Heart right ventricle (tissue), 16 donors: ENCODE results near the gene FERMT2. TPM values are rescaled to one million over a fixed set of nuclear protein-coding genes. Genes with fewer than 3 reads are reported as not detected.

Experiments used
- ATAC-seq, 8 donors: fragments of 200-7000 bp; cut with Tn5 transposase; one replicate each; pipeline ENCODE4 v1.9.1; 2020; ENCODE audit warnings: mild to moderate bottlenecking in 8 of 8, moderate library complexity in 8 of 8, moderate number of reproducible peaks in 1 of 8
- DNase-seq, 2 donors: peaks; one replicate each; pipeline ENCODE4 v3.0.0-alpha.2; 2020
- H3K27ac ChIP-seq, 10 donors: fragments of 200-600 bp; sonication (generic) in 2 of 10; one replicate each; pipeline versions ENCODE4 v1.5.0 to v1.8.0; 2020 to 2022; ENCODE audit warnings: mild to moderate bottlenecking in 3 of 10
- H3K27me3 ChIP-seq, 7 donors: fragments of 200-600 bp; one replicate each; pipeline ENCODE4 v1.8.0; 2021 to 2022; ENCODE audit warnings: mild to moderate bottlenecking in 2 of 7
- H3K36me3 ChIP-seq, 9 donors: fragments of 200-600 bp; sonication (generic) in 1 of 9; one replicate each; pipeline versions ENCODE4 v1.5.0 to v1.8.0; 2020 to 2022; ENCODE audit warnings: mild to moderate bottlenecking in 2 of 9
- H3K4me1 ChIP-seq, 9 donors: fragments of 200-600 bp; sonication (generic) in 1 of 9; one replicate each; pipeline versions ENCODE4 v1.5.0 to v1.8.0; 2020 to 2022; ENCODE audit warnings: mild to moderate bottlenecking in 4 of 9
- H3K4me3 ChIP-seq, 10 donors: fragments of 200-600 bp; sonication (generic) in 2 of 10; one replicate each; pipeline versions ENCODE4 v1.5.0 to v1.8.0; 2020 to 2022; ENCODE audit warnings: mild to moderate bottlenecking in 7 of 10, moderate library complexity in 2 of 10
- H3K9me3 ChIP-seq, 11 donors: fragments of 200-600 bp in 10 of 11; sonication (generic) in 2 of 11; one replicate each; pipeline versions ENCODE4 v1.5.0 to v1.8.0; 2013 to 2022; ENCODE audit warnings: mild to moderate bottlenecking in 2 of 11, control low read depth in 1 of 11, moderate library complexity in 1 of 11
- WGBS, 2 donors: extraction: QIAGEN DNeasy Blood & Tissue Kit; methylation state at CpG; one replicate each; pipeline ENCODE4 v1.1.7; 2013; ENCODE audit warnings: inconsistent platforms in 1 of 2; 5-methylcytosine and 5-hydroxymethylcytosine counted together
- intact Hi-C, 10 donors: fragments of 100-400 bp; cut with DNase I; formaldehyde crosslinking; loops; one replicate each; pipeline versions ENCODE4 v1.11.1 to v1.14.2; 2022
- polyA plus RNA-seq, 2 donors: library from polyadenylated mRNA; stranded (reverse); fragments of 200-250 nt; gene quantifications; one replicate each; pipeline ENCODE4 v1.2.3, GENCODE V29; 2013
- total RNA-seq, 10 donors: library from RNA; stranded (reverse); fragmentation: NEBNext Ultra II Directional in 3 of 10; extraction: Animal tissue kit (Norgen Biotek cat#: 25700) in 3 of 10; gene quantifications; one replicate each; pipeline versions ENCODE4 v1.2.1 to v1.2.4, GENCODE V29; 2021 to 2023
- TF ChIP-seq, protein P1 (sequence below), 9 donors: fragments of 200-600 bp; sonication (generic) in 2 of 9; IDR thresholded peaks; one replicate each; pipeline versions ENCODE4 v1.5.0 to v1.8.0; 2021 to 2022; ENCODE audit warnings: antibody characterized with exemption in 9 of 9, mild to moderate bottlenecking in 5 of 9, moderate library complexity in 1 of 9
- donor health status: Arrhythmogenic right ventricular cardiomyopathy.
- donor health status: ischemic (EF 13 %, LVEDD 7.1; RV severe dilation, severe dysfunction).
- donor health status: healthy with polysubstance abuse.
- donor health status: DM: no; HTN: yes; CAD: no.
- donor health status: DM: no; HTN: no; CAD: no.
- donor health status: ischemic (EF 25% LVEDD 6.9; RV normal size, moderate dysfunction).
- donor health status: ischemic (EF 25% LVEDD 5.7; RV mildly dilated, moderate dysfunction).
- donor health status: healthy.
- donor health status: DM: yes; HTN: yes; CAD: no.
- donor health status: Ischemic cardiomyopathy.
- donor health status: ischemic (EF 35%, LVEDD 5.7; RV mildly dilated, moderate dysfunction).
- donor health status: nonischemic (EF 11% LVEDD 7.7; RV severe dilation, severe dysfunction).
- donor health status: DM: yes; HTN: yes; CAD: no.
- donor health status: PGD.
- donor health status: ischemic (EF 29% LVEDD 5.4; RV normal size, mild dysfunction).
- donor health status: nonischemic (EF 23%, LVEDD 6.1; RV moderate dilation, normal function).

FERMT2 gene
- total and polyA plus RNA-seq, 12 donors: 45.7 to 175 (median 111) TPM

- ATAC-seq: no peak
- peaks cover 11 to 88% (median 55%) of the 10 kb centered on the region in 9 donors for H3K4me1 ChIP-seq
Measured at GRCh38 chr14:52907949-52908348, 42.9 kb downstream of the FERMT2 start.

DNA sequence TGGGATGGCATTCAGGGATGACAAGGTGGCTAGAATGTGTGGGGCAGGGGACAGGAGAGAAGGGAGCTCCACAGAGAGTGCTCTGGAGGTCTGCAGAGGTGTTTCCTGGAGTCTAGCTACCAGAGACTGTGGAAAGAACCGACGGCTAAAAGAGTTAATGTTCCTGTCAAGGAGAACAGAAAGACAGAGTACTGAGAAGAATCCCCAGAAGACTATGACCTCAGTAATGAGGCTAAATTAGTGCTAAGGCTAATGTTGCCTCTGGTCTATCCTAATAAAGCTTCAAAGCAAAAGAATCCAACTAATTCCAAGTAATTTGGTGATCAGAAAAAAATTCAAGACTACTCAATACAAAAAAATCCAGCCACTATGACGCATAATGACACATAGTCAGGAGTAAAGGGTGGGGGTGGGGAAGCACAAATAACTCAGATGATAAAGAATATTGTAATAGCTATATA is 44.7 kb downstream of the FERMT2 start:
- Histone ChIP-seq H3K4me1 (peaks cover 11 to 88% (median 48%) of the 10 kb centered on the region in 9 donors), H3K9me3 (no peaks in the 10 kb centered on the region), H3K4me3 (no peak overlapping the region), H3K27me3 (no peaks in the 10 kb centered on the region), H3K36me3 (peaks cover 0 to 32% (median 8%) of the 10 kb centered on the region in 9 donors), H3K27ac (peak overlapping the region in 4 of 10 donors; percentile 3 to 53 (median 38))
- ATAC-seq (peak in 6 of 8 donors; percentile 16 to 57 (median 40)), DNase-seq (no peak)
- TF ChIP-seq, protein P1, sequence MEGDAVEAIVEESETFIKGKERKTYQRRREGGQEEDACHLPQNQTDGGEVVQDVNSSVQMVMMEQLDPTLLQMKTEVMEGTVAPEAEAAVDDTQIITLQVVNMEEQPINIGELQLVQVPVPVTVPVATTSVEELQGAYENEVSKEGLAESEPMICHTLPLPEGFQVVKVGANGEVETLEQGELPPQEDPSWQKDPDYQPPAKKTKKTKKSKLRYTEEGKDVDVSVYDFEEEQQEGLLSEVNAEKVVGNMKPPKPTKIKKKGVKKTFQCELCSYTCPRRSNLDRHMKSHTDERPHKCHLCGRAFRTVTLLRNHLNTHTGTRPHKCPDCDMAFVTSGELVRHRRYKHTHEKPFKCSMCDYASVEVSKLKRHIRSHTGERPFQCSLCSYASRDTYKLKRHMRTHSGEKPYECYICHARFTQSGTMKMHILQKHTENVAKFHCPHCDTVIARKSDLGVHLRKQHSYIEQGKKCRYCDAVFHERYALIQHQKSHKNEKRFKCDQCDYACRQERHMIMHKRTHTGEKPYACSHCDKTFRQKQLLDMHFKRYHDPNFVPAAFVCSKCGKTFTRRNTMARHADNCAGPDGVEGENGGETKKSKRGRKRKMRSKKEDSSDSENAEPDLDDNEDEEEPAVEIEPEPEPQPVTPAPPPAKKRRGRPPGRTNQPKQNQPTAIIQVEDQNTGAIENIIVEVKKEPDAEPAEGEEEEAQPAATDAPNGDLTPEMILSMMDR (IDR thresholded peaks at IDR 0.05): no peak
- intact Hi-C loops: loop anchor here in 1 of 10 donors (5.0 kb wide), 1 partner anchor 46 kb away; the partner anchor contains the start of gene FERMT2
- WGBS, 2 donors: 41 to 56% methylated on average over 3 of the region's 3 CpGs

More at GRCh38 chr14:52907949-52908348, 42.9 kb downstream of the FERMT2 start:
- TF ChIP-seq, protein P1 (IDR thresholded peaks at IDR 0.05): no peak
- intact Hi-C loops: loop anchor here in 1 of 10 donors (5.0 kb wide), 1 partner anchor 44 kb away; the partner anchor contains the start of gene FERMT2
- DNase-seq: no peak
- H3K36me3 ChIP-seq: peaks cover 0 to 23% (median 0%) of the 10 kb centered on the region in 9 donors
- WGBS, 2 donors: 82 to 83% methylated on average over 5 of the region's 5 CpGs
- H3K9me3 ChIP-seq: no peaks in the 10 kb centered on the region
- H3K27ac ChIP-seq: peak overlapping the region in 1 of 10 donors; percentile 6
- no peak overlapping the region for H3K4me3 ChIP-seq
- H3K27me3 ChIP-seq: no peaks in the 10 kb centered on the region

- intact Hi-C loops: no loop called here
- no peak overlapping the region for H3K4me3 ChIP-seq
- peaks cover 8 to 74% (median 36%) of the 10 kb centered on the region in 9 donors for H3K4me1 ChIP-seq
- TF ChIP-seq, protein P1 (IDR thresholded peaks at IDR 0.05): no peak
- H3K27ac ChIP-seq: peak overlapping the region in 2 of 10 donors; percentile 7 to 60
- 45 to 56% methylated on average over 2 of the region's 2 CpGs for WGBS, 2 donors
- peaks cover 0 to 31% (median 9%) of the 10 kb centered on the region in 9 donors for H3K36me3 ChIP-seq
- no peaks in the 10 kb centered on the region for H3K27me3 ChIP-seq
- no peaks in the 10 kb centered on the region for H3K9me3 ChIP-seq
- DNase-seq: no peak
- ATAC-seq: peak in 4 of 8 donors; percentile 16 to 78 (median 37)
Measured at GRCh38 chr14:52902971-52903619, 47.8 kb downstream of the FERMT2 start.

DNA sequence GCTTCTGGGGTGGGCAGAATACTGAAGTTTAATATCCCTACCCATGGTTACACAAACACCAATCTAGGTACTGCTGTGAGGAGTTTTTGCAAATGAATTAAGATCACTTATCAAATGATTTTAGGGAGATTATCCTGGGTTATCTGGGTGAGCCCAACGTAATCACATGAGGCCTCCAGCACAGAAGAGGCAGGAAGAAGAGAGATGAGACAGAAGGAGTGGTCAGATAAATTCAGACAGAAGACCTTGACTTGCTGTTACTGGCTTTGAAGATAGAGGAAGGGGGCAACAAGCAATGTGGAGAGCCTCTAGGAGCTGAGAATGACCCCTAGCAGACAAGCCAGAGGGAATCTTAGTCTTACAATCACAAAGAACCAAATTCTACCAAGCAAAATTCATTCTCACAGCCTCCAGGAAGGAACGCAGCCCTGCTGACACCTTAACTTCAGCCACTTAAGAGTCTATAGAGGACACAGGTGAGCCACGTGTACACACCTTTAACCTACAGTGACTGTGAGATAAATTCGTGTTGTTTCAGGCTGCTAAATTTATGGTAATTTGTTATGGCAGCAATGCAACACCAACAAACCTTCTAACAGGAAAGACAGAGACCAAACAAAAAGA is 49.4 kb downstream of the FERMT2 start:
- DNase-seq: no peak
- H3K9me3 ChIP-seq: no peaks in the 10 kb centered on the region
- peaks cover 0 to 26% (median 9%) of the 10 kb centered on the region in 9 donors for H3K36me3 ChIP-seq
- WGBS, 2 donors: 63 to 70% methylated on average over 4 of the region's 4 CpGs
- intact Hi-C loops: no loop called here
- ATAC-seq: no peak
- H3K4me3 ChIP-seq: no peak overlapping the region
- H3K27me3 ChIP-seq: no peaks in the 10 kb centered on the region
- H3K27ac ChIP-seq: peak overlapping the region in 1 of 10 donors; percentile 29
- H3K4me1 ChIP-seq: peaks cover 6 to 69% (median 32%) of the 10 kb centered on the region in 9 donors
- TF ChIP-seq, protein P1 (IDR thresholded peaks at IDR 0.05): no peak
